Kidney capillary endothelial cell (primary cell): ENCODE results near the gene ID1.

Experiments used
- DNase-seq: peaks from one replicate; pipeline ENCODE4 v3.0.0-alpha.2; 2018; ENCODE audit warnings: low spot score

ID1 gene, protein sequence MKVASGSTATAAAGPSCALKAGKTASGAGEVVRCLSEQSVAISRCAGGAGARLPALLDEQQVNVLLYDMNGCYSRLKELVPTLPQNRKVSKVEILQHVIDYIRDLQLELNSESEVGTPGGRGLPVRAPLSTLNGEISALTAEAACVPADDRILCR

GRCh38 chr20:31605031-31605901, at the start of gene ID1:
Gene ID1 (plus strand): TSS chr20:31605289. CDS start chr20:31605388, 99 bp downstream.
- peak; percentile 90 for DNase-seq

GRCh38 chr20:31559704-31560093, 45.4 kb upstream of the ID1 start:
- DNase-seq: no peak

GRCh38 chr20:31560094-31560745, 44.9 kb upstream of the ID1 start:
- DNase-seq: peak; percentile 81

DNA sequence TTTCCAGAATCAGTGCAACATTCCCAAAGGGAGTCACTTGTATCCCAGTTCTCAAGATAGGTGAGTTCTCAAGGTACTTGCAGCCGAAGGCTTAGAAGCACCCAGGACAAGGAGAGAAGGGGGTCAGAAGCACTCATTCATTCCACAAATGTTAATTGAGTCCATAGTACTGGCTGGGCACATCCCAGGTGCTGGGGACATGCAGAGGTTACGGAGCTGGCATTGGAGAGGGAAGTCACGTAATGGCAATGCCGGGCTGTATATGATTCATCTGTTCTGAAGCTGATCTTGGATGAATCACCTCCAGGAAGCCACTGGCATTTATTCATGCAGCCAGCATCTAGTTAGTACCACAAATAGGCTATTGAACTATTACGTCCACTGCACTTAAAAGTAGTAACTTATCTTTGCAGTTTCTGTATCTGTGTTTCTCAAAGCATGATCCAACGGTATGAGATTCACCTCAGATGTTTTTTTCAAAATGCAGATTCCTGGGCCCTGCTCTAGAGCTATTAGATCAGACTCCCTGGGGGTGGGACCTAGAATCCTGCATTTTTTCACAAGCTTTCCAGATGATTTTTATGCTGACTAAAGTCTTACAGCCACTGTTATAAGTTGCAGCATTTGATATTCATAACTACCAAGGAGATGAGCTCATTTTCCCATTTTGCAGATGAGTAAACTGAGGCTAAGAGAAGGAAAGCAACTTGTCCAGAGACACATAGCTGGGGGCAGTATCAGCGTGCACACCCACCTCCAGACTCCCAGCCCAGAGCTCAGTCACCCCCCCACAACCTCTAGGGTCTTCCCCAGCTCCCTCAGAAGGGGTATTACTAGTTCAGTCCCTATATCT, 44.1 kb upstream of the ID1 start:
- DNase-seq: peak; percentile 96

DNA sequence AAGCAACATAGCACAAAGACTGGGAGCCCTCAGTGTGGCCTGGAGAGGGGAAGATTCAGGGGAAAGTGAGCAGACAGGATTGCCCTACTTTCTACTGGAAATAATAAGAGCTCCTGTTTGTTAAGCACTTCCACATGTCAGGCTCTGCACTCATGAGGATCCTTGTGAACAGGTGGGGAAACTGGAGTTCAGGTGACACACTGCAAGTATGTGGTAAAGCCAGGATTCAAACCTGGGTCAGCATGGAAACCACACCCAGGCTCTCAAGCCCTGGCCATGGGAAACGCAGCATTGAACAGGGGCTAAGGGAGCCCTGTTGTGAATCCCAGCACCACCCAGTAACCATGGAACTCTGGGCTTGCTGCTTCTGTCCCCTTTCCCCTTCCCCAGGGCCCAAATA, 42.8 kb upstream of the ID1 start:
- no peak for DNase-seq

DNA sequence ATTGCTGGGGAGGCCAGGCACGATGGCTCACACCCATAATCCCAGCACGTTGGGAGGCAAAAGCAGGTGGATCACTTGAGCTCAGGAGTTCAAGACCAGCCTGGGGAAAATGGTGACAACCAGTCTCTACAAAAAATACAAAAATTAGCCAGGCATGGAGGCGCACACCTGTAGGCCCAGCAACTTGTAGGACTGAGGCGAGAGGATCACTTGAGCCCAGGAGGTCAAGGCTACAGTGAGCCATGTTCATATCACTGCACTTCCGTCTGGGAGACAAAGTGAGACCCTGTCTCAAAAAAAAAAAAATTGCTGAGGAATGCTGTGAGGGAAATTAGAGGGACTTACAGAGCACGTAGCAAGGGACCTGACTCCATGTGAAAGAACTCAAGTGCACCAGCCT, 40.8 kb upstream of the ID1 start:
- no peak for DNase-seq

DNA sequence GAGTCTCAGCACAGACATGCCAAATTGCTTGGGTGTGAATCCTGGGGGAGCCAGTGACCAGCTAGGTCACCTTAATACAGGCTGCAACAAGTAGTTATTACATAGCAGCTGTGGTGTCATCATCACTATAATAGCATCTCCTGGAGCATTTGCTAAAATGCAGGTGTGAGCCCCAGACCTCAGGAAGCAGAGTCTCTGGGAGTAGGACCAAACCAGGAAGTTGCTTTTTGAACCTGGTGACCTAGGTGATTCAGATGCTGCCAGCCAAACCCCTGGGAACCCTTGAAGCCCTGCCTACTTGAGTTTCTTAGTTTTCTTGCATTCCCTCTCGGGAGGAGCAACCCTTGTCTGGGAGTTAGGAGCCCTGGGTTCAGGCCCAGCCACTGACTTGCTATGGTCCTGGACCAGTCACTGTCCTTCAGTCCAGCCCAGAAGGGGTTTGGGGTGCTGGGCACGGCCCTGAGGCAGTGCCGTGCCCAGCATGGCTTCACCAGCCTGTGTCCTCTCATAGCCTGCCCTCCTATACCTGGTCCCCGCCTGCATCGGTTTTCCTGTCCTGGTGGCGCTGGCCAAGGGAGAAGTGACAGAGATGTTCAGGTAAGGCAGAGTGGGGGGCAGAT, 39.3 kb upstream of the ID1 start:
- DNase-seq: no peak

DNA sequence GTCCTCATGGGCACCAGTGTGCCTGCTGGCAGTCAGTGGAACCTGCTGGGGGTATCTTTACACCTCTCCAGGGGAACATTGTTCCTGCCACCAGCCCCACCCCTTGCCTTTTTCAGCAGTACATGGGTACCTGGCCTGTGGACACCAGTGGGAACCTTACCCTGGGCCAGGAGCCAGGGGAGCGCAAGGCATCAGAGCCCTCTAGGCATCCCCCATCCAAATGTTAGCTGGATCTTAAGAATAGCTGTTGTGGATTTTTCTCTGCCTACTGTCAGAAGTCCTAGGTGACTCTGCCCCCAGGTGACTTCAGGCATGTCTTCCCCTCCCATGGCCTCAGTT, 38.8 kb upstream of the ID1 start:
- no peak for DNase-seq

- no peak for DNase-seq
These were observed 38.3 kb upstream of the ID1 start for GRCh38 chr20:31566658-31567379.

GRCh38 chr20:31567380-31567720, 37.7 kb upstream of the ID1 start:
- DNase-seq: no peak

GRCh38 chr20:31568041-31568731, 36.9 kb upstream of the ID1 start:
- no peak for DNase-seq

DNA sequence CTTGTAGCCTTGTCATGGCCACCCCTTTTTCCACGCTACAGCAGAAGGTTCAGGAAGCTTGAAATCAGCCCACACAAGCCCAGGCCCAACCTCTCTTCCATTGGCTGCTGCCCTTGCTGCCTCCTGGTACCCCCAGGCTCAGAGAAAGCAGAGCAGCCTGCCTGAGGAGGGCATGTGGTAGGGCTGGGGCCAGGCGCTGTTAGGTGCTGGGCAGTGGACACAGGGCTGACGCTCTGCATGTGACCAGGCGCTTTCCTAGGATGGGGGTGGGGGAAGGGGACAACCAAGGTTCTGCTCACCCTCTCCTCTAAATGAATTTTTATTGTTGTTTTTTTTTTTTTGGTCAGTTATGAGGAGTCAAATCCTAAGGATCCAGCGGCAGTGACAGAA, 36.3 kb upstream of the ID1 start:
- no peak for DNase-seq

DNA sequence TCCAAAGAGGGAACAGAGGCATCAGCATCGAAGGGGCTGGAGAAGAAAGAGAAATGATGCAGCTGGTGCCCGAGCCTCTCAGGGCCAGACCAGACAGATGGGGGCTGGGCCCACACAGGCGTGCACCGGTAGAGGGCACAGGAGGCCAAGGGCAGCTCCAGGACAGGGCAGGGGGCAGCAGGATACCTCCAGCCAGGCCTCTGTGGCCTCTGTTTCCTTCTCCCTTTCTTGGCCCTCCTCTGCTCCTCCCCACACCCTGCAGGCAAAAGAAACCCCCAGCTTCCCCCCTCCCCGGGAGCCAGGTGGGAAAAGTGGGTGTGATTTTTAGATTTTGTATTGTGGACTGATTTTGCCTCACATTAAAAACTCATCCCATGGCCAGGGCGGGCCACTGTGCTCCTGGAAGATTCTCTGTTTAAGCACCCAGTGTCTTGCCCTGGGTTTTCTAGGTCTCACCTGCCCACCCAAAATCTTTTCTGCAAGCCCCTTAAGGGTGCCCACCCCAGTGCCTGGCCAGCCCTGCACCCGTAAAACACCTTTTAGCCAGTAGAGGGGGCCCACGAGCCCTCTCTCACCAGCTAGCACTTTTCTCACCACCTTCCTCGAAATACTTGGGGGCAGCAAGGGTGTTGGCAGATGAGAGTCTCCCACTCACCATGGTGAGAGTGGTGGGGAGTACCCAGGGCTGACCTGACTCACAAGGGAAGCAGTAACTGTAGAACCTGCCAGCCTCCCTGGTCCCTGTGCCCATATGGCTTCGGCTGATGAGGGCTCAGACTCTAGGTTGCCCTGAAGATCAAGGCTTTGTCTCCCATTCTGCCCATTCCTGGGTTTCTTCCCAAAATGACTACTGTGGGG, 35.7 kb upstream of the ID1 start:
- DNase-seq: no peak

DNA sequence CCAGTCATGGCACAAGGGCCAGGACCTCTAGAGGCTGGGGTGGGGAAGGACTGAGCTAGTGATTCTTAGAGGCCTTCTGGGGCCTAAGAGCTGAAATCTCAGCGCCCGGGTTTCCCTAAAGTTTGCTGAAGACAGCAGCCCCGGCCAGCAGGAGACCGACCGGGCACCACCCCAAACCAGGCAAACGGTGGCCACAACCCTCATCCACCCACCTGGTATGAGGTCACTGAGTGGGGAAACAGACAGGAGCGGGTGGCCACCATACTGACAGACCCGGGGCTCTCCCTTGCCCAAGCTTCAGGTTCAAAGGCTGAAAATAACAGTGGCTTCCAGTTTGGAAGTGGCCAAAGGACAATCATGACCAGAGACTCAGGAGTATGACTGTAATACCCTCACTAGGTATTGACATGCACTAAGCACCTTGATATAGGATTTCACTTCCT, 35.0 kb upstream of the ID1 start:
- DNase-seq: no peak

DNA sequence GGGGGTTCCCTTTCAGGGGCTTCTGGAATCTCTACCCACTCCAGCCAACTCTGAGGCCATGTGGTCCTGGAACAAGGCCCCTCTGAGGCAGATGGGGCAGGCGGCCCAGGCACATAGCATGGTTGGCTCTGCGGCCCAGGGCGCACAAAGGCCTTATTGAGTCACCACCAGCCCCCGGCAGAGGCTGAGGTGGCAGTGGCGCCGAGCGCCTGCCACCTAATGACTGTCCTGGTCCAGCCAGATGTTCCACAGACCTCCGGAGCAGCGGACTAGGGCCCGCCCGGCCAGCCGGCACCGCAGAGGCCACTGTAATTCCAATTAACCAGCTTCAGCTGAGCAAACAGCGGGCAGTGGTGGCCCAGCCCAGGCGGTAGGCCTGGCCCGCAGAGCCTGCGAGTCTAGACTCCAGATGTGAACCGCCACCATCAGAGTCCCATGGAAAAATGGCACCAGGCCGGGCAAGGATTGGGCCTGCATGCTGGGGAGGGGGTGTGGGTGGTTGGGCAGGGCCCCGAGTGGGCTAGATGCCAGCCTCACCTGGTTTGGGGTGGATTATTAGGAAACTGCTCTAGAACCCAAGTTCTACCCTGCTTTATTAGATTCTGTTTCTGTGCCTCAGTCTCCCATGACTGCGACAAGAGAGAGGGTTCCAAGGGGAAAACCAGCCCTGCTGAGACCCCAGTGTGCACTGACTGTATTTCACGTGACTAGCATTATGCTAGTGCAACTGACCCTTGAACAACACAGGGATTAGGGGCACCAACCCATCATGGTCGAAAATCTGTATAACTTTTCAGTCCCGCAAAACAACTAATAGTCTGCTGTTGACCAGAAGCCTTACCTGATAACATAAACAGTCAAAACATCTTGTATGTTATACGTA, 34.1 kb upstream of the ID1 start:
- no peak for DNase-seq

- no peak for DNase-seq
These were observed 32.9 kb upstream of the ID1 start for GRCh38 chr20:31572042-31572700.

- DNase-seq: peak; percentile 99
These were observed 32.2 kb upstream of the ID1 start for GRCh38 chr20:31572701-31573554.
